Hematopoietic multipotent progenitor cell (in vitro differentiated cells): ENCODE data around the gene DOC2A. TPM values are rescaled to one million over a fixed set of nuclear protein-coding genes. Genes with fewer than 3 reads are reported as not detected.

Source experiments
- DNase-seq, 3 donors: peaks; one replicate each; pipeline ENCODE4 v3.0.0-alpha.2; 2011 to 2015; ENCODE audit warnings: low read depth in 2 of 3, low spot score in 2 of 3
- total RNA-seq: library from RNA; depleted of rRNA; stranded (reverse); fragments of >200 nt; gene quantifications from one replicate; pipeline ENCODE4 v1.2.3, GENCODE V29; 2012

DOC2A gene
- total RNA-seq, 1 donor = 1.1 TPM

- DNase-seq = no peak
These were observed 20.8 kb downstream of the DOC2A start for GRCh38 chr16:29990034-29990433.

DNA sequence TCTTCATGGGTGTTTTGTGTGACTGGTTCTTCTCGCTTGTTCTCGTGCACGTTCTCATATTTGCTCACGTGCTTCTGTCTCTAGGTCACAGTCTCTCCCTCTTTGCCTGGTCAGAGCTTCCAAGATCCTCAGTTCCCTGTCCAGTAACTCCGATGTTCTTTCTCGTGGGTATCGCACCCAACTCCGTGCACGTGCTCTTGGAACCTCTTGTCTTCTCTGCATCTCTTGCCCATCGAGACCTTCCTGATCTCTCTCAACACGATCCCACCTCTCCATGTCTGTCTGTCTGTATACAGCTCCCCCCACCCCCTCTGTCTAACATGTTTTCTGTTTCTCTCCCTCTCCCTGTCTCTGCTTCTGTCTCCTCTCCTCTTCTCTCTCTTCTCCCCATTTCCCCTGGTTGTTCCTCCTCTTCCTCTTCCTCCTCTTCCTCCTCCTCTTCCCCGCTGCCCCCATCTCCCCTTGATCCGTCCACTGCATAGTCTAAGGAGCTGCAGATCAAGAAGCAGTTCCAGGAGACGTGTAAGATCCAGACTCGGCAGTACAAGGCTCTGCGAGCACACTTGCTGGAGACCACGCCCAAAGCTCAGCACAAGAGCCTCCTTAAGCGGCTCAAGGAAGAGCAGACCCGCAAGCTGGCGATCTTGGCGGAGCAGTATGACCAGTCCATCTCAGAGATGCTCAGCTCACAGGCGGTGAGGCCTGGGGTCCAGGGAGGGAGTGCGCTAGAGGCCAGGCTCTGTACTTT, 21.5 kb downstream of the DOC2A start:
- no peak for DNase-seq

- no peak for DNase-seq
These were observed 22.3 kb downstream of the DOC2A start for GRCh38 chr16:29988346-29989075.

GRCh38 chr16:29987371-29988085, 23.3 kb downstream of the DOC2A start:
- no peak for DNase-seq

- no peak for DNase-seq
These were observed 23.9 kb downstream of the DOC2A start for GRCh38 chr16:29986931-29987330.

DNA sequence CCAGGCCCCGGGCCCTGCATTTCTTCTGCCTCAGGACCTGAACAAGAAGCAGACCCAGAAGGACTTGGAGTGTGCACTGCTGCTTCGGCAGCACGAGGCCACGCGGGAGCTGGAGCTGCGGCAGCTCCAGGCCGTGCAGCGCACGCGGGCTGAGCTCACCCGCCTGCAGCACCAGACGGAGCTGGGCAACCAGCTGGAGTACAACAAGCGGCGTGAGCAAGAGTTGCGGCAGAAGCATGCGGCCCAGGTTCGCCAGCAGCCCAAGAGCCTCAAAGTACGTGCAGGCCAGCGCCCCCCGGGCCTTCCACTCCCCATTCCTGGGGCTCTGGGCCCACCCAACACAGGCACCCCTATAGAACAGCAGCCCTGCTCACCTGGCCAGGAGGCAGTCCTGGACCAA, 24.6 kb downstream of the DOC2A start:
- DNase-seq = no peak

DNA sequence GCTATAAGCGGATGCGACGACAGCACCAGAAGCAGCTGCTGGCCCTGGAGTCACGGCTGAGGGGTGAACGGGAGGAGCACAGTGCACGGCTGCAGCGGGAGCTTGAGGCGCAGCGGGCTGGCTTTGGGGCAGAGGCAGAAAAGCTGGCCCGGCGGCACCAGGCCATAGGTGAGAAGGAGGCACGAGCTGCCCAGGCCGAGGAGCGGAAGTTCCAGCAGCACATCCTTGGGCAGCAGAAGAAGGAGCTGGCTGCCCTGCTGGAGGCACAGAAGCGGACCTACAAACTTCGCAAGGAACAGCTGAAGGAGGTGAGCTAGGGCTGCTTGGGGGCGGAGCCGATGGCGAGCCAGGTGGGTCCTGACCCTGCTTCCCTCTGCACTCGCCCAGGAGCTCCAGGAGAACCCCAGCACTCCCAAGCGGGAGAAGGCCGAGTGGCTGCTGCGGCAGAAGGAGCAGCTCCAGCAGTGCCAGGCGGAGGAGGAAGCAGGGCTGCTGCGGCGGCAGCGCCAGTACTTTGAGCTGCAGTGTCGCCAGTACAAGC, 25.5 kb downstream of the DOC2A start:
- DNase-seq = no peak

GRCh38 chr16:29984764-29985147, 26.1 kb downstream of the DOC2A start:
- DNase-seq = no peak

DNA sequence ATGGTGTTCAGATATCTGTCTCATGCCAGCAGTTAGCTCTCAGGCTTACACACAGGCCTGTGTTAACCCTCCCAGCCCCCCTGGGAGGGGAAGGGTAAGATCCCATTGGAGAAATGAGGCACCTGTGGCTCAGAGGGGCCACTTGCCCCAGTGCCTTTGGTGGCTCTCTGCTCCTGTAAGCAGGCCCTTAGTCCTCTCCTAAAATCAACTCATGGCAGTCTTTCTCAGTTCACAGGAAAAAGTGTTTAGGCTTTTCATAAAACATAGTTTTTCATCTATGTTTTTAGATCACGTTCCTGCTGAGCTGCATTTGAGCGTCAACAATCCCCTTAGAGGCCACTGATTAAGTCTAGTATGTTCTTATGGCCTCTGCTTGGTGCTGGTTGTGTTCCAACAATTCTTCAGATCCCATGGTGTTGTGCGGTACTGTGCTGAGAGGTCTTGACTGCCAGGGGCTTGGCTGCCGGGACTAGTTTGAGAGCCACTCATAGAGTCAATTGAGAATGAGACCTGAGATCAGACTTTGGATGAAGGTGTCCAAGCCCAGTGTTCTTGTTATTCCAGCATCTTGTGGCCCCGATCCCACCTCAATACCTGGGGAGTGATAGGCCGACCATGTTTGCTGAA, 26.6 kb downstream of the DOC2A start:
- no peak for DNase-seq

DNA sequence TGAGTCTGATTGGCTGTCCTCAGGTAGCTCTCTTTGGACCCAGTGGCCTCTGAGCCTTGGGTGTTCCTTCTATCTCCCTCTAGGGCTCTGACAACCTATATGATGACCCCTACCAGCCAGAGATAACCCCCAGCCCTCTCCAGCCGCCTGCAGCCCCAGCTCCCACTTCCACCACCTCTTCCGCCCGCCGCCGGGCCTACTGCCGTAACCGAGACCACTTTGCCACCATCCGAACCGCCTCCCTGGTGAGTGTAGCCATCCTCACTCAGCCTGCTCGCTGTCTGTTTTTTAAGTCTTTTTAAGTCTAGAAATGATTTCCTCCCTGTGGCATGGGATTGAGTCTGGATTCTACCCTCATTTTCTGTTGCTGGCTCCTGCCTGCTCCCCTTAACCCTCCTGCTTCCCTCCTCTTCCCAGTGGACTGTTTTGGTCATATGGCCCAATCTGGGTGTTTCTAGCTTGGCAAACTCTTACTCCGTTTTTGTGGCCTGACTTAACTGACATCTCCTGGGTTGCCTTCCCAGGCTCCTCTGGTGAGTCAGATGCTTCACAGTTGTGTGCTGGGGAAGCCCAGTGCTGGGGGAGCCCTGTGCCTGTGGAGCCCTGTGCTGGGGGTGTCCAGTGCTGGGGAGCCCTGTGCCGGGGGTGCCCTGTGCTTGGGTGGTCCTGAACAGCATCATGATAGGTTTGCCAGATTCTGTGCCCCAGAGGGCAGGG, 27.2 kb downstream of the DOC2A start:
- no peak for DNase-seq

GRCh38 chr16:29982560-29983419, 28.0 kb downstream of the DOC2A start:
- DNase-seq = no peak

DNA sequence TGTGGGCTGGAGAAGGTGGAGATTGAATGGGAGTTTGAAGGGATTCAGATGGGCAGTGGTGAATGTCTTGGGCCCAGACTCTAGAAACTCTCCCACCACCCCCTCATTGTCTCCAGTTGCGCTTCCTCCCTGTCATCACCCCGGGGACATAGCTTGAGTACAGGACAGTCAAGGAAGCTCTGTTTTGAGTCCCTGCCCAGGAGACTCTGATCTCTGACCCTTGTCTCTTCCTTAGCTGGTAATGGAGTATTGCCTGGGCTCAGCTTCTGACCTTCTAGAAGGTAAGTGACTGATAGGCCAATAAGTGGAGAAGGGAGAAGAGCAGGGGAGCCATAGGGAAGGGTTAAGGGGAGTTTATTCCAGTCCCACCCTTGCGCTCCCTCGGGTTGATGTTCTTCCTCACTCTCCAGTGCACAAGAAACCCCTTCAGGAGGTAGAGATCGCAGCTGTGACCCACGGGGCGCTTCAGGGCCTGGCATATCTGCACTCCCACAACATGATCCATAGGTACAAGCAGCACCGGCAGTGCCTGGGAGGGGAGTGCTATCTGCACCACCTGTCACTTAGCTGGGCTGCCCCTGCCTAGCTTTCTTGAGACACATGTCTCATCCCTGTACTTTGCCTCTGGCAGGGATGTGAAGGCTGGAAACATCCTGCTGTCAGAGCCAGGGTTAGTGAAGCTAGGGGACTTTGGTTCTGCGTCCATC, 32.1 kb downstream of the DOC2A start:
- no peak for DNase-seq

DNA sequence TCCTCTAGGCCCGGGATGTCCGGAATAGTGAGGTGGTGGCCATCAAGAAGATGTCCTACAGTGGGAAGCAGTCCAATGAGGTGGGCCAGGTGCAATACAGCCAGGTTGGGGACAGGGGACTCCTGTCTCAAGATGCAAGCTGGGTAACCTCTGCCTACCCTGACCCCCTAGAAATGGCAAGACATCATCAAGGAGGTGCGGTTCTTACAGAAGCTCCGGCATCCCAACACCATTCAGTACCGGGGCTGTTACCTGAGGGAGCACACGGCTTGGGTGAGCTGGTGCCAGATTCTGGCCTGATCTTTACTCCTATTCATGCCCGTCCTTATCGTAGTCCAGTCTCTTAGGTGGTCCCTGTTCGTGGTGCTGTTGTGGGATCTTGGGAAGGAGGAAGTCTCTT, 32.7 kb downstream of the DOC2A start:
- DNase-seq = no peak

- DNase-seq = no peak
These were observed 33.6 kb downstream of the DOC2A start for GRCh38 chr16:29977063-29977825.

GRCh38 chr16:29975811-29976511, 34.9 kb downstream of the DOC2A start:
- no peak for DNase-seq

DNA sequence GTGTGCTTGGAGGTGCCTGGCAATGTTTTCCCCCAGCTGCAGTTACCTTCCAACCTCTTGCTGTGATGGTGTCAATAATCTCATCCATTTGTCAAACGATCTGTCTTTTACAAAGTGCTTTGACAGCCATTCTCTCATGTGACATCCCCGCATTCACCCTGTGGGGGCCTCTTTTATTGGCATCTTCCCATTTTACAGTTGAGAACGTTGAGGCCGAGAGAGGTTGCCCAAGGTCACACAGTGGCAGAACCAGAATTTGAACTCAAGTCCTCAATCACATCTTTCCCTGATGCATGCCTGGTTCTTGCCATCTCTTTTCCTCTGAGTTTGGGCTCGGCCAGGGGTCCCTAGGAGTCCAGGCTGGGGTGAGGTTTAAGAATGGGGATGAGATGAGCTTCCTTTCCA, 35.7 kb downstream of the DOC2A start:
- no peak for DNase-seq
